Measurements from ENCODE around the gene TNFRSF25.

TNFRSF25 gene

DNA sequence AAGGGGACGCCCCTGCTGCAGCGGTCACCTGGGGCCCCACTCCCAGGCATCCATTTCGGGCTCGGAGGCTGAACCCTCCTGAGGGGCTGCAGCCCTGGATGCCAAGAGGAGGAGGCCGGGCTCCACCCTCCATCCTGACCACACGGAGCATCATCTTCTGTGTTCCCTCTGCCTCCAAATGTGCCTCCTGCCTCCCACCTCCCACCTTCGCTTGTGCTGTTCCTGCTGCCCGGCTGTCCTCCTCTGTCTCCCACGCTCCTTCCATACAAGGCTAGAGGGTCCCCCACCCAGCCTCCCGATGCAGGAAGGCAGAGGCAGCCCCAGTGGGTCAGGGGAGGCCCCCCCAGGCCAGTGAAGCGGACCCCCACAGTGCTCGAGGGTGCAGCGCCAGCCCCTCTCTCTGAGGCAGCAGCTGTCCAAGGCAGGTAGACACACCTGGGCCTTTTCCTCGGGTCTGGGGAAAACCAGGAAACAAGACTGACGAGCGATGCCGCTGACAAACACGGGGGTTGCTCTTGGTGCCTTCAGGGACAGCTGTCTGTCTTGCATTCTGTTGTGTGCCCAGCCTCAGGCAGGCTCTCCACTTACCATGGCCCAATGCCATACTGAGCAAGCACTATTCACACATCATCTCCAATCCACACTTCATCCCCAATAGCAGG is 42.3 kb upstream of the TNFRSF25 start:
- H3K4me1 ChIP-seq (ENCODE audit: control insufficient read depth, insufficient read depth, low read length), result peaks cover 11% of the 10 kb centered on the region
- no peak overlapping the region for H3K9ac ChIP-seq (ENCODE audit: low read depth, low read length)
- no peak overlapping the region for H3K4me2 ChIP-seq (ENCODE audit: low read length)
- no peaks in the 10 kb centered on the region for H3K36me3 ChIP-seq (ENCODE audit: insufficient read depth, low read length)
- no peaks in the 10 kb centered on the region for H3K9me3 ChIP-seq (replicated peaks; ENCODE audit: low read length)
- H3K4me3 ChIP-seq (ENCODE audit: low read length), result no peak overlapping the region
- H3K27me3 ChIP-seq (ENCODE audit: control insufficient read depth, insufficient read depth, low read length), result peaks cover 4% of the 10 kb centered on the region

DNA sequence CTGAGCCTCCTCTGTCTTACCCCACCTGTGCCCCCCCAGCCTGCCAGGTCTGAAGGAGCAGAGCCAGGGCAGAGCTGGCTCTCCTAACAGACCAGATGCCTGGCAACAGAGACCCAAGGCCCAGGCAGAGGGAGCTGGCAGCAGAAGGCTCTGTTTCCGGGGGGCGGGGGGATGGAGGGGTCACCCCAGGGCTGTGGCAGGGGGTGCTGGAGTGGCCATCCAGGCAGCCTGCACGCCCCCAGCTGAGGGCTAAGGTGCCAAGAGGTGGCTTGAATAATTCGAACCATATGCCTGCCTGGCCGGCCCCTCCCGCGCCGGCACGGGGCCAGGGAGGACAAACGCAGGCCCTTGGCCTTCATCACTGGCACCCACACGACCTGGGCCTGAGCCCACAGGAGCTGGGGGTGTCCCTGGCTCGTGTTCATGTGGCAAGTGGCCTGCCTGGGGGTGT is 41.5 kb upstream of the TNFRSF25 start:
- Histone ChIP-seq H3K4me3 (ENCODE audit: low read length) (no peak overlapping the region), H3K27me3 (ENCODE audit: control insufficient read depth, insufficient read depth, low read length) (peaks cover 4% of the 10 kb centered on the region), H3K4me2 (ENCODE audit: low read length) (no peak overlapping the region), H3K36me3 (ENCODE audit: insufficient read depth, low read length) (no peaks in the 10 kb centered on the region), H3K9me3 (replicated peaks; ENCODE audit: low read length) (no peaks in the 10 kb centered on the region), H3K9ac (ENCODE audit: low read depth, low read length) (no peak overlapping the region), H3K4me1 (ENCODE audit: control insufficient read depth, insufficient read depth, low read length) (peaks cover 16% of the 10 kb centered on the region)

DNA sequence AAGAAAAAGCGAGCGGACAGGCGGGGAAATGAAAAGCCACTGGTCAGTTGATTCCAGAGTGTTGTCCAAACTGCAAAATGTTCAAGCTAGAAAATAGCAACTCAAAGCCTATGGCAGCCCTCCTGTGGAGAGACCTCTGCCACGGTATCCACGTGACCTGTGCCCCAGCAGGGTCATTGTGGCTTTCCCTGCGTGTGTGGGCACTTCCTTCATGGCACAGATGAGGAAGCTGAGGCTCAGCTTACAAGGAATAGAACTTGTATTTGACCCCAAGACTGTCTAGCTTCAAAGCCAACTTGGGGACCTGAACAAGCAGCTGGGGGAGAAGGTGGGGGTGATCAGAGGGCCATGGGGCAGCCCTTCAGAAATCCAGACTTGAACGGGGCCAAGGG is 41.1 kb upstream of the TNFRSF25 start:
- Histone ChIP-seq H3K4me2 (ENCODE audit: low read length) (no peak overlapping the region), H3K36me3 (ENCODE audit: insufficient read depth, low read length) (no peaks in the 10 kb centered on the region), H3K4me3 (ENCODE audit: low read length) (no peak overlapping the region), H3K9ac (ENCODE audit: low read depth, low read length) (no peak overlapping the region), H3K27me3 (ENCODE audit: control insufficient read depth, insufficient read depth, low read length) (peaks cover 4% of the 10 kb centered on the region), H3K9me3 (replicated peaks; ENCODE audit: low read length) (no peaks in the 10 kb centered on the region), H3K4me1 (ENCODE audit: control insufficient read depth, insufficient read depth, low read length) (peaks cover 18% of the 10 kb centered on the region)

DNA sequence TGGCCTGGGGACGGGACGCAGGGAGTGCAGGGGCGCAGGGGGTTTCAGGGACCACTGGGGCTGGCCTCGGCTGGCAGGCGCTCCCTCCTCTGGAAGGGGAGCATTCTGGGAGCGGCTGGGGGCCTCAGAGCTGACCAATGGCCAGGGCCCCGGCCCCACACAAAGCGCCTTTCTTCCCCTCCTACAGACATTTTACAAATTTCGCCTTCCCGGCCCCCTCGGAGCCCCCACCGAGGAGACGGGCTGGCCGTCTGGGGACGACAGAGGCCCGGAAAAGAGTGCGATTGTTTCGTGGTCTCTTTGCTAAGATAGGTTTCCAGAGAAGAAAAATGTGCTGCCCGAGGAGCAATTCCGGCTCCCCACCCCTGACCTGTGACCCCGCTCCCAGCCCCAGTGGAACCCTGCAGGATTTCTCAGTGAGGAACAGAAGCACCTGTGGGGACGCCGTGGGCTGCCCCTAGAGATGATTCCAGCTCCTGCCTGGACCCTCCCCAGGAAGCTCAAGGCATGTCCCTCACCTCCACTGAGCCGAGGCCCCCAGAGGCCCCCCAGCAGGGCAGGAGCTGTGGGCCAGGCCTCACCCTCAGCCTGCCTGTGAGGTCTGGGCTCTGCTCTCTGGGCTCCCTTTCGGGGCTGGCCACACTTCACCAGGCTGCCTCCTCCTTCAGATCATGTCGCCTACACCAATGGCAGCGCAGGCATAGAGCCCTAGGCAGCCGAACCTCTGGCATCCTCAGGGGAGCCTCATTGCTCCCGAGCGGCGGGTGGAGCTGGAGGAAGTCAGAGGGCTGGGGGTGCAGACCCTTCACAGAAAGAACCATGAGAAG is 40.5 kb upstream of the TNFRSF25 start:
- Histone ChIP-seq H3K4me3 (ENCODE audit: low read length) (no peak overlapping the region), H3K9ac (ENCODE audit: low read depth, low read length) (no peak overlapping the region), H3K36me3 (ENCODE audit: insufficient read depth, low read length) (no peaks in the 10 kb centered on the region), H3K9me3 (replicated peaks; ENCODE audit: low read length) (no peaks in the 10 kb centered on the region), H3K4me2 (ENCODE audit: low read length) (no peak overlapping the region), H3K27me3 (ENCODE audit: control insufficient read depth, insufficient read depth, low read length) (peaks cover 4% of the 10 kb centered on the region), H3K4me1 (ENCODE audit: control insufficient read depth, insufficient read depth, low read length) (peaks cover 24% of the 10 kb centered on the region)

DNA sequence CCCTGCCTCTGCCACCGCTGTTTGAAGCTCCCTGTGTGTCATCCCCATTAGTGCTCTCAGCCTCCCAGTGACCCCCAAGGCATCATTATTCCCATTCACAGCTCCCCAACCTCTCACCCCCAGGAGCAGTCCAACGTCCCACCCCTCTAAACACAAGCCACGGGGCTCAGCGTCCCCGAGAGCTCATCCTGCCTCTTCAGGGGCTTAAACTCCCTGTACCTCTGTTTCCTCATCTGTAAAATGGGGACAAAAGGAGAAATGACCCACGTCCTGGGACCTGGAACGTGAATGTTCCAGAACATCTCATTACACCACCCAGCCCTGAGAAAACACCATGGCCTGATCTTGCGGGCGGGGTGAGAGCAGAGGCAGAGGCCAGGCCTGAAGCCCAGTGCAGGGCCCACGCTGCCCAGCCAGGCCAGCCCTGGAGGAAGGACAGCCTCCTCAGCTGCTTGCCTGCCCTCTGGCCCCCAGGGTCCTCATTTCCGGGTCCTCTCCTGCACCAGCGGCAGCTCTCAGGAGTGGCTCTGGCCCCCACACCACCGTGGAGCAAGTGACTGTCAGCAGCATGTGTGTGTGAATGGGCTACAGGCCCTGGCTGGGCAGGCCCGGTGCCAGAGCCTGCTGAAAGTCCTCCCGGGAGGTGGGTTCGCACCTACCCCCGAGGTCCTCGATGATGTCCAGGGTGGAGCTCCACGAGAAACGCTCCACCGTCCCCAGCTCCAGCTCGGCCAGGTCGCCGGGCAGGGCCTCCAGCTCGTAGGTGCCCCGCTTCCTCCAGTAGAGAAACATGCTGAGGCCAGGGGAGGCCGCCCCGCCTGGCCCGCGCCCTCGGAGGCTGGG is 39.6 kb upstream of the TNFRSF25 start:
- no peak overlapping the region for H3K9ac ChIP-seq (ENCODE audit: low read depth, low read length)
- H3K9me3 ChIP-seq (replicated peaks; ENCODE audit: low read length), result no peaks in the 10 kb centered on the region
- peaks cover 4% of the 10 kb centered on the region for H3K27me3 ChIP-seq (ENCODE audit: control insufficient read depth, insufficient read depth, low read length)
- no peak overlapping the region for H3K4me2 ChIP-seq (ENCODE audit: low read length)
- no peaks in the 10 kb centered on the region for H3K36me3 ChIP-seq (ENCODE audit: insufficient read depth, low read length)
- H3K4me3 ChIP-seq (ENCODE audit: low read length), result no peak overlapping the region
- H3K4me1 ChIP-seq (ENCODE audit: control insufficient read depth, insufficient read depth, low read length), result peaks cover 32% of the 10 kb centered on the region

DNA sequence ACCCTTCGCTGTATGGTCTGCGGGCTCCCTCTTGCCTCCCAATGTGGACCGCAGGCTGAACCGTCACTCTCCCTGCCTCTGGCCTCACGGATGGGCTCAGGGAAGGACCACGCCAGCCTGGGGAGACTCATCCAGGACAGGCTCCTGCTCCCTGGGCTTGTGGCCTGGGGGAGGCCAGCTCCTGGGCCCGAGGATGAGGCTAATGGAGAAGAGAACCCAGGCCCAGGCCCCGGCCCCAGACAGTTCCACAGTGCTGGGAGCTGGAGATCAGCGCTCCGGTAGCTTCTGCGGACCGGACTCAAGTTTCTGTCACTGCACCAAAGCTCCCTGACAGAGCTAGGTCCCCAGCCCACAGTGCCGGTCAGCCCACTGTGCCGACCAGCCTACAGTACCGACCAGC is 38.9 kb upstream of the TNFRSF25 start:
- Histone ChIP-seq H3K4me2 (ENCODE audit: low read length) (no peak overlapping the region), H3K9ac (ENCODE audit: low read depth, low read length) (no peak overlapping the region), H3K4me3 (ENCODE audit: low read length) (no peak overlapping the region), H3K27me3 (ENCODE audit: control insufficient read depth, insufficient read depth, low read length) (peaks cover 4% of the 10 kb centered on the region), H3K36me3 (ENCODE audit: insufficient read depth, low read length) (no peaks in the 10 kb centered on the region), H3K9me3 (replicated peaks; ENCODE audit: low read length) (no peaks in the 10 kb centered on the region), H3K4me1 (ENCODE audit: control insufficient read depth, insufficient read depth, low read length) (peaks cover 34% of the 10 kb centered on the region)

DNA sequence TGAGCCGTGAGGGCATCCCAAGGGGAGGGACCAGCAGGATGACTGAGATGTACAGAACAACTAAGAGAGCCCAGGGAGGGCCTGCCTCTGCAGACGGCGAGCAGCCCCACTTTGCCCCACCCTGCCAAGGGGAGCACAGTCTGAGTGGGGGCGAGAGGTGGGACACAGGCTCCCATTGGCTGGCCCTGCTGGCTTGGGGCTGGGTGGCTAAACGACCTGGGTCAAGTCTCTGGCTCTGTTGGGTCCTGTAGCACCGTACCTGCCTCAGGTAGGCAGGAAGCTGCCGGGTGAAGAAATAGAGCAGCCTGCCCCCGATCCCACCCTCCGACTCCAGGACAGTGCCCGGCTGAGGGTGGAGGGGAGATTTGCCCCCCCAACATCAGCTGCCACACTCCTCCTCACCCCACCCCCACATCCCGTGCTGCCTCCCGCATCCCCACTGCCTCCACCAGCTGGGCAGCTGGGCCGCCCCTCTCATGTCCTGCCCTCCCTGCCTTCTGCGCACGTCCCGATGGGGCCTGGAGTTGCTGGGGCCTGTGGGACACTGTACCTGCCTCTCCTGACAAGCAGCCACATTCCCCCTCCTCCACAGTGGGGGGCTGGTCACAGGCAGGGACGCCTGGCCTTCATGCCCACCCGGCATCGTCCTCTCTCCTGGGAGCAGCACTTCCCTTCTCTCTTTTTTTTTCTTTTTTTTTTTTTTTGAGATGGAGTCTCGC is 38.1 kb upstream of the TNFRSF25 start:
- Histone ChIP-seq H3K27me3 (ENCODE audit: control insufficient read depth, insufficient read depth, low read length) (peaks cover 4% of the 10 kb centered on the region), H3K4me1 (ENCODE audit: control insufficient read depth, insufficient read depth, low read length) (peaks cover 37% of the 10 kb centered on the region), H3K9ac (ENCODE audit: low read depth, low read length) (no peak overlapping the region), H3K4me3 (ENCODE audit: low read length) (no peak overlapping the region), H3K4me2 (ENCODE audit: low read length) (no peak overlapping the region), H3K9me3 (replicated peaks; ENCODE audit: low read length) (no peaks in the 10 kb centered on the region), H3K36me3 (ENCODE audit: insufficient read depth, low read length) (no peaks in the 10 kb centered on the region)

DNA sequence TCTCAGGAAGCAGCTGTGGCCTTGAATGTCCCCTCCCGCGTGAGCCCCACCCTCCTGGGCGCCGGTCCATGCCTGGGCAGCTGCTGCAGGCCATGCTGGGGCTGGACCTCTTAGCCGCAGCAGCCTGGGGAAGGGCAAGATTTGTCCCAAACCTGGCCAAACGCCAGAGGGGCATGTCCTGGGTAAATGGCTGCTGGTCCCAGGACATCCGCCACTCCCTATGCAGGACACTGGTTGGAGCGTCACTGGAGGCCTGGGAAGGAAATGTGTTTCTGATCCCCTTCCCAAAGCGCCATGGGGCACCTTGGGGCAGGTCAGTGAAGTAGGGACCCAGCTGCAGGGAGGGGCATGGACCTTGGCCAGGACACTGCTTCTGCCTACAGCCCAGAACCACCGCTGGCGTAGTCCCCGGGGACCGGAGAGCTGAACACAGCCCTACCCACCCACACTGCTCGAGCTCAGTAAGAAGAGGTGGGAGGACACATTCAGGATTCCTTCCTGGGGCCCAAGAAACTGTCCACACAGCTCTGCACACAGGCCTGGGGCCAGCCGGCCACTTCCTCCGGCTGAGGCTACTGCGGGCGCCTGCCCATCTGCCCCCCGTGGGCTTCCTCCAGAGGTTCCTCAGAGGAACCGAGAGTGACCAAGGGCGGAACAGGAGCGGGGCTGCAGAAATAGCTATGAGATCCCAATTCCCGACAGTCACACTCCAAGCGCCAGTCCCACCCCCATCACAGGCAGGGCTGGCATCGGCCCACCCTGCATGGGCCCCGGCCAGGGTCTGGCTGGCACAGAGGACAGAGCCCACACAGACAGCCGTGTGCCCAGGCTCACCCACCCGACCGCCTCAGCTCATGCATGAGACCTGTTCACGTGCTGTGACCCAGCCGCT is 36.3 kb upstream of the TNFRSF25 start:
- no peaks in the 10 kb centered on the region for H3K36me3 ChIP-seq (ENCODE audit: insufficient read depth, low read length)
- H3K27me3 ChIP-seq (ENCODE audit: control insufficient read depth, insufficient read depth, low read length), result no peaks in the 10 kb centered on the region
- H3K9ac ChIP-seq (ENCODE audit: low read depth, low read length), result no peak overlapping the region
- H3K4me3 ChIP-seq (ENCODE audit: low read length), result peak overlapping the region; percentile 50
- peak overlapping the region; percentile 61 for H3K4me2 ChIP-seq (ENCODE audit: low read length)
- peaks cover 42% of the 10 kb centered on the region for H3K4me1 ChIP-seq (ENCODE audit: control insufficient read depth, insufficient read depth, low read length)
- H3K9me3 ChIP-seq (replicated peaks; ENCODE audit: low read length), result no peaks in the 10 kb centered on the region

DNA sequence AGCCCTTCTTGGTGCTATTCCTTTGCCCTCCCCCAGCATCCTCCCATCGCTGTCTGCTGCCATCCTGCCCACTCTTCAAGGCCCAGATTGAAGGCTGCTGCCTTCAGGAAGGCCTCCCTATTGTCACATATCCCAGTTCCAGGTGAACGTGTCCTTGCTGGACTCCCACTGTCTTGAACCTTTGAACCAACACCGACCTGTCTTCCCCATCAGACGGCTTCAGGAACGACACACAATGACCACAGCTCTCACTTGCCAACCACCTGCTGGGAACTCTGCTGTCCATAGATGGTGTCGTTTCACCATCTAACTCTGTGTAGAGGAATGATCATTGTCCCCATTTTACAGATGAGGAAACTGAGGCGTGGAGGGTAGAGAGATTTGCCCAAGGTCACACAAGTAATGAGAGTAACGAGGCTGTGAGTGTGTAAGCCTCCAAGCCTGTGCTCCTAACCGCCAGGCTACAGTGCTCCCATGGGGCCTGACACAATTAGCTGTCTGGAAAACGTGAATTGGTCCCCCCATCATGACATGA is 35.4 kb upstream of the TNFRSF25 start:
- peak overlapping the region; percentile 61 for H3K4me2 ChIP-seq (ENCODE audit: low read length)
- H3K27me3 ChIP-seq (ENCODE audit: control insufficient read depth, insufficient read depth, low read length), result no peaks in the 10 kb centered on the region
- peaks cover 44% of the 10 kb centered on the region for H3K4me1 ChIP-seq (ENCODE audit: control insufficient read depth, insufficient read depth, low read length)
- no peaks in the 10 kb centered on the region for H3K36me3 ChIP-seq (ENCODE audit: insufficient read depth, low read length)
- no peak overlapping the region for H3K4me3 ChIP-seq (ENCODE audit: low read length)
- H3K9me3 ChIP-seq (replicated peaks; ENCODE audit: low read length), result no peaks in the 10 kb centered on the region
- no peak overlapping the region for H3K9ac ChIP-seq (ENCODE audit: low read depth, low read length)

DNA sequence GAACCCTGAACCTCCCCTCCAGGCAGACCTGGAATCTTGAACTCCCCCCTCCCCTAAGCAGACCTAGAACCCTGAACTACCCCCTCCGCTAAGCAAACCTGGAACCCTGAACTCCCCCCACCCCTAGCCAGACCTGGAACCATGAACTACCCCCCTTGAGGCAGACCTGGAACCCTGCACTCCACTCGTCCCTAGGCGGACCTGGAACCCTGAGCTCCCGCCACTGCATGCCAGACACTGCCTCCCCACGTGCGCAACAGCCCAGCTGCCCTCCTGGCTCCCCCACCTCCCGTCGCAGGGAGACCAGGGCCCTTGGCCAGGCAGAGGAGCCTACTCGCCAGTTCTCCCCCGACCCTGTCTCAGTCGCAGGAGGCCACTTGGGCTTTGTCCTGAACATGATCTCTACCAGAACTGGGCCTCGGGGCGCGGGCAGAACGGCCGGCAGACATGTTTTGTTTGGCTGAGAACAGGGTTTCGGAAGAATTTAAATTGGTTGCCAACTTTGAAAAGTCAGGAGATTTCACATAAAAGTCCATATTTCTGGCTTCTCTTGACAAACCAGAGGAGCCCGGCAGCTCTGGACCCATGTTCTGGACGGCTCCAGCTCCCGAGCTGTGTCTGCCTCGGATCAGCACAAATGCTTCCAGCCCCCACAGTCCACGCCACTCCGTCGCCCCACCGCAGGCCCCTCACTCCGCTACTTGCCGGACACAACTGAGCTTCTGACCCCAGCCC is 34.7 kb upstream of the TNFRSF25 start:
- Histone ChIP-seq H3K36me3 (ENCODE audit: insufficient read depth, low read length) (no peaks in the 10 kb centered on the region), H3K4me3 (ENCODE audit: low read length) (no peak overlapping the region), H3K9ac (ENCODE audit: low read depth, low read length) (no peak overlapping the region), H3K4me2 (ENCODE audit: low read length) (peak overlapping the region; percentile 22), H3K27me3 (ENCODE audit: control insufficient read depth, insufficient read depth, low read length) (no peaks in the 10 kb centered on the region), H3K9me3 (replicated peaks; ENCODE audit: low read length) (no peaks in the 10 kb centered on the region), H3K4me1 (ENCODE audit: control insufficient read depth, insufficient read depth, low read length) (peaks cover 50% of the 10 kb centered on the region)
